T-cell (primary cell): ENCODE data around the gene RAX2. TPM values are rescaled to one million over a fixed set of nuclear protein-coding genes. Genes with fewer than 3 reads are reported as not detected.

ENCODE experiments used
- ATAC-seq, 4 experiments: fragments of 200-7000 bp in 3 of 4; fragments of 150-1000 bp in 1 of 4; cut with Tn5 transposase; replicated peaks in 1 of 4; 1 replicate in 3 of 4; 2 replicates in 1 of 4; pipeline ENCODE4 v1.10.0; 2021; ENCODE audit warnings: moderate library complexity in 3 of 4, mild to moderate bottlenecking in 2 of 4, moderate number of reproducible peaks in 1 of 4
- CTCF ChIA-PET, 2 donors: fragments of 300-600 bp; sonication (Branson Sonifier 250); formaldehyde crosslinking; loops; one replicate each; lab custom pipeline; 2022; ENCODE audit warnings: antibody characterized with exemption in 2 of 2; lab: Charles Lee
- POLR2A ChIA-PET, 2 donors: fragments of 300-600 bp; sonication (Branson Sonifier 250); formaldehyde crosslinking; loops; one replicate each; lab custom pipeline; 2022; ENCODE audit warnings: antibody characterized with exemption in 2 of 2; lab: Charles Lee
- DNase-seq, 35 experiments: peaks; one replicate each; pipeline versions ENCODE4 v3.0.0 to v3.0.0-alpha.2; 2013 to 2023
- H3K27ac ChIP-seq: one replicate; pipeline ENCODE4 v1.5.1; 2013; ENCODE audit warnings: low read length
- H3K27me3 ChIP-seq, 2 experiments: replicated peaks in 1 of 2; 1 replicate in 1 of 2; 2 replicates in 1 of 2; pipeline versions ENCODE4 v1.6.1 to v1.7.0; 2013; ENCODE audit warnings: low read length in 1 of 2, mixed read lengths in 1 of 2; ENCODE audit not compliant: control insufficient read depth in 2 of 2, insufficient read depth in 2 of 2; ENCODE audit errors: extremely low read depth in 1 of 2
- H3K36me3 ChIP-seq, 2 donors: 1 replicate in 1 of 2; 2 replicates in 1 of 2; pipeline versions ENCODE4 v1.6.1 to v1.7.0; 2013; ENCODE audit warnings: low read length in 1 of 2; ENCODE audit not compliant: control insufficient read depth in 2 of 2, insufficient read depth in 1 of 2; ENCODE audit errors: extremely low read depth in 1 of 2
- H3K4me1 ChIP-seq, 2 experiments: 1 replicate in 1 of 2; 2 replicates in 1 of 2; pipeline versions ENCODE4 v1.6.1 to v1.7.0; 2013; ENCODE audit warnings: low read length in 2 of 2, mixed read lengths in 1 of 2; ENCODE audit not compliant: insufficient read depth in 2 of 2, control insufficient read depth in 1 of 2; ENCODE audit errors: extremely low read depth in 1 of 2
- H3K4me3 ChIP-seq, 2 donors: 1 replicate in 1 of 2; 2 replicates in 1 of 2; pipeline versions ENCODE4 v1.5.1 to v1.7.0; 2013; ENCODE audit warnings: mild to moderate bottlenecking in 2 of 2, low read length in 1 of 2, moderate library complexity in 1 of 2; ENCODE audit not compliant: control insufficient read depth in 1 of 2; ENCODE audit errors: extremely low read depth in 1 of 2
- H3K9me3 ChIP-seq: 2 replicates; pipeline ENCODE4 v1.7.0; 2013
- H3K27ac Mint-ChIP-seq, 2 donors: one replicate each; pipeline ENCODE4 v1.8.0; 2020 to 2021; ENCODE audit warnings: mild to moderate bottlenecking in 2 of 2, mixed read lengths in 2 of 2
- H3K27me3 Mint-ChIP-seq, 2 donors: one replicate each; pipeline ENCODE4 v1.8.0; 2021 to 2022; ENCODE audit warnings: mixed read lengths in 2 of 2
- H3K36me3 Mint-ChIP-seq: one replicate; pipeline ENCODE4 v1.8.0; 2021; ENCODE audit warnings: mixed read lengths
- H3K4me1 Mint-ChIP-seq, 3 donors: one replicate each; pipeline ENCODE4 v1.8.0; 2020 to 2022; ENCODE audit warnings: mixed read lengths in 3 of 3, mild to moderate bottlenecking in 1 of 3
- H3K4me3 Mint-ChIP-seq, 3 donors: one replicate each; pipeline ENCODE4 v1.8.0; 2020 to 2022; ENCODE audit warnings: mild to moderate bottlenecking in 3 of 3, mixed read lengths in 3 of 3, moderate library complexity in 3 of 3
- H3K9me3 Mint-ChIP-seq, 3 donors: one replicate each; pipeline ENCODE4 v1.8.0; 2020 to 2022; ENCODE audit warnings: mixed read lengths in 3 of 3
- whole genome bisulfite sequencing: methylation state at CpG from one replicate; pipeline ENCODE4 v1.1.5; 2013; ENCODE audit warnings: missing lambda C conversion rate; ENCODE audit not compliant: insufficient coverage; 5-methylcytosine and 5-hydroxymethylcytosine counted together
- total RNA-seq, 35 experiments: library from RNA in 6 of 35; stranded (reverse) in 6 of 35; fragments of 120-200 nt in 1 of 35; gene quantifications; one replicate each; pipeline versions ENCODE4 v1.2.1 to v1.2.4 and lab custom pipeline; 2013 to 2026

The RAX2 gene
- total RNA-seq, 5 donors from 2014 or later (not counting 1 experiment from before 2014, with no cell fraction given) = not detected

DNA sequence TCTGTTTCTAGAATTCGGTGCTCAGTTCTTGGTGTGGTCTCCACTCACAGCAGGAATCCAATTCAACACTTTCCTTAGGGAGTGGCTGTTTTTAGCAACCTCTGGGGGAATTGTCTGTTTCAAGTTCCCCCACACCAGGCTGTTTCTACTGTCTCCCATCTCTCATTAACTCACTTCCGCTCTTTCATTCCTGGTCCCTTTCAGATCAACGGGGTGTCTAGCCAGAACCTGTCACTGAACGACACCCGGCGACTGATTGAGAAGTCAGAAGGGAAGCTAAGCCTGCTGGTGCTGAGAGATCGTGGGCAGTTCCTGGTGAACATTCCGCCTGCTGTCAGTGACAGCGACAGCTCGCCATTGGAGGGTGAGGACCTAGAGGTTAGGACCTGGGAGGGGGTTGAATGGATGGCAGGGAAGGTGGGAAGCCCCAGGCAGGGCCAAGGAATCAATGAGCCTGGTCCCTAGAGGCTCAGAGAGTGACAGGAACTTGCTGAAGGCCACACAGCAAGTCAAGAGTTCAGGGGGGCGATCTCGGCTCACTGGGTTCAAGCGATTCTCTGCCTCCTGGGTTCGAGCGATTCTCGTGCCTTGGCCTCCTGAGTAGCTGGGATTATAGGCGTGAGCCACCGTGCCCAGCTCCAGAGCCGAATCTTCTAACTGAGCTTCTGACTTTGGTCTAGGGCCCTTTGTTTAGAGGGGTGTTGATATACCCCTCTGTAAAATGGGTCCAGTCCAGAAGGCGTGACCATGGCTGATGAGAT, 38.3 kb downstream of the RAX2 start:
- Histone ChIP-seq H3K36me3 (peaks cover 0 to 2% of the 10 kb centered on the region in 2 donors), H3K27me3 (peaks cover 0 to 11% of the 10 kb centered on the region in 2 experiments), H3K27ac (no peak overlapping the region), H3K9me3 (no peaks in the 10 kb centered on the region), H3K4me3 (no peak overlapping the region), H3K4me1 (peaks cover 0 to 4% of the 10 kb centered on the region in 2 experiments)
- DNase-seq (no peak), ATAC-seq (no peak)
- ChIA-PET CTCF (interaction anchor here in 1 of 2 donors (0.6 kb wide), 1 partner anchor 11 kb away, joined by 5 read pairs; no protein-coding TSS in a partner anchor), POLR2A (no interaction called here)
- Mint-ChIP-seq H3K4me1 (peaks cover 6 to 15% (median 7%) of the 10 kb centered on the region in 3 donors), H3K27me3 (no peaks in the 10 kb centered on the region), H3K36me3 (peaks cover 33% of the 10 kb centered on the region), H3K27ac (peak overlapping the region; percentile 18 to 19), H3K4me3 (no peak overlapping the region), H3K9me3 (no peaks in the 10 kb centered on the region)
- WGBS = 77% methylated on average over 15 of the region's 20 CpGs

DNA sequence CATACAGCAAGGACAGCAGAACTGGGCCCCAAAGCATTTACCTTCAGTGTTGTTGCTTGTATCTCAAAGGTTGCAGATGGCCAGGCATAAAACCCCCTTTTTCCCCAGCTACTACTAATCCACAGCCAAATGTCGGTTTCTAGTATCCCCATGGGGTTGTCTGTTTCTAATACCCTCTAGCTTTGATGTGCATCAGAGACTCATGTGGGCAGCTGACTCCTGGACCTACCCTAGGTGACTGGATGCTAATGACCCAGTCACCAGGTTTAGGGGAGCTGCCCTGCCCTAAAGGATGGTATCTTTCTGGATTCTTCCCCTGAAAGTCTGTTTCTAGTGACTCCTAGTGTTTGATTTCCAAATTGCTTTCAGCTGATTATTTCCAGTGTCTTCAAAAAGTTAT, 39.9 kb downstream of the RAX2 start:
- no peaks in the 10 kb centered on the region for H3K4me1 ChIP-seq
- no CpG with 5 or more reads among the region's 1 CpG for WGBS
- Mint-ChIP-seq H3K27me3 (no peaks in the 10 kb centered on the region), H3K4me3 (no peak overlapping the region), H3K27ac (no peak overlapping the region), H3K9me3 (no peaks in the 10 kb centered on the region), H3K36me3 (peaks cover 20% of the 10 kb centered on the region), H3K4me1 (peaks cover 0 to under 1% (median 0%) of the 10 kb centered on the region in 3 donors)
- ChIA-PET CTCF (no interaction called here), POLR2A (interaction anchor here in 1 of 2 donors (0.5 kb wide), 1 partner anchor 24 kb away, joined by 3 read pairs; no protein-coding TSS in a partner anchor)
- ATAC-seq = no peak
- peaks cover 0 to 2% of the 10 kb centered on the region in 2 donors for H3K36me3 ChIP-seq
- no peak overlapping the region for H3K4me3 ChIP-seq
- no peak overlapping the region for H3K27ac ChIP-seq
- no peaks in the 10 kb centered on the region for H3K9me3 ChIP-seq
- DNase-seq = no peak
- H3K27me3 ChIP-seq = peaks cover 0 to 8% of the 10 kb centered on the region in 2 experiments

GRCh38 chr19:3730457-3730958, 41.5 kb downstream of the RAX2 start:
- Mint-ChIP-seq H3K9me3 (no peaks in the 10 kb centered on the region), H3K4me1 (no peaks in the 10 kb centered on the region), H3K4me3 (no peak overlapping the region), H3K27ac (no peak overlapping the region), H3K27me3 (no peaks in the 10 kb centered on the region), H3K36me3 (peaks cover 11% of the 10 kb centered on the region)
- Histone ChIP-seq H3K27ac (no peak overlapping the region), H3K4me3 (no peak overlapping the region), H3K36me3 (peaks cover 0 to 2% of the 10 kb centered on the region in 2 donors), H3K4me1 (no peaks in the 10 kb centered on the region), H3K27me3 (peaks cover 0 to 8% of the 10 kb centered on the region in 2 experiments), H3K9me3 (no peaks in the 10 kb centered on the region)
- POLR2A ChIA-PET = no interaction called here
- DNase-seq (no peak), ATAC-seq (no peak)
- CTCF ChIA-PET = no interaction called here
- WGBS = 96% methylated on average over 28 of the region's 32 CpGs

- Histone ChIP-seq H3K27ac (no peak overlapping the region), H3K27me3 (peaks cover 8 to 23% of the 10 kb centered on the region in 2 experiments), H3K9me3 (no peaks in the 10 kb centered on the region), H3K4me3 (no peak overlapping the region), H3K4me1 (peaks cover 7 to 24% of the 10 kb centered on the region in 2 experiments), H3K36me3 (no peaks in the 10 kb centered on the region)
- Mint-ChIP-seq H3K27ac (no peak overlapping the region), H3K36me3 (no peaks in the 10 kb centered on the region), H3K9me3 (no peaks in the 10 kb centered on the region), H3K27me3 (peaks cover 0 to 4% of the 10 kb centered on the region in 2 donors), H3K4me3 (no peak overlapping the region), H3K4me1 (peaks cover 11 to 20% (median 14%) of the 10 kb centered on the region in 3 donors)
- DNase-seq = no peak
- WGBS = 71% methylated on average over 3 of the region's 14 CpGs
- ATAC-seq = no peak
- ChIA-PET POLR2A (no interaction called here), CTCF (no interaction called here)
Measured at GRCh38 chr19:3725640-3726310, 46.3 kb downstream of the RAX2 start.

DNA sequence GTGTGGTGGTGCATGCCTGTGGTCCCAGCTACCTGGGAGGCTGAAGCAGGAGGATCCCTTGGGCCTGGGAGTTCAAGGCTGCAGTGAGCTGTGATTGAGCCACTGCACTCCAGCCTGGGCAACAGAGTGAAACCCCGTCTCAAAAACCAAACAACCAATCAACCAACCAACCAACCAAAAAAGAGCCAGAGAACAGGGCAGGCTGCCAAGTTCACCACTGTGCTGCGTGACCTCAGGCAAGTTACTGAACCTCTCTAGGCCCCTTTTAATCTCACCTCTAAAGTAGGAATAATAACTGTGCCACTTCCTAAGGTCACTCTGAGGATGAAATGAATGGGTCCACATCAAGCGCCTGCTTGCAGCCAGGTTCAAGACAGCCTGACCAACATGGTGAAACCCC, 46.9 kb downstream of the RAX2 start:
- H3K4me1 ChIP-seq = peaks cover 7 to 28% of the 10 kb centered on the region in 2 experiments
- DNase-seq (no peak), ATAC-seq (no peak)
- no peaks in the 10 kb centered on the region for H3K36me3 ChIP-seq
- H3K4me3 Mint-ChIP-seq = no peak overlapping the region
- H3K9me3 Mint-ChIP-seq = no peaks in the 10 kb centered on the region
- ChIA-PET POLR2A (interaction anchor here in 1 of 2 donors (0.6 kb wide), 2 partner anchors 9 to 373 kb away, joined by 3 to 6 read pairs; no protein-coding TSS in a partner anchor), CTCF (no interaction called here)
- peaks cover 8 to 29% of the 10 kb centered on the region in 2 experiments for H3K27me3 ChIP-seq
- H3K9me3 ChIP-seq = no peaks in the 10 kb centered on the region
- no peak overlapping the region for H3K4me3 ChIP-seq
- H3K27ac Mint-ChIP-seq = no peak overlapping the region
- peaks cover 16 to 22% (median 16%) of the 10 kb centered on the region in 3 donors for H3K4me1 Mint-ChIP-seq
- H3K27me3 Mint-ChIP-seq = peaks cover 0 to 4% of the 10 kb centered on the region in 2 donors
- H3K36me3 Mint-ChIP-seq = no peaks in the 10 kb centered on the region
- 33% methylated on average over 1 of the region's 3 CpGs for WGBS
- H3K27ac ChIP-seq = no peak overlapping the region

DNA sequence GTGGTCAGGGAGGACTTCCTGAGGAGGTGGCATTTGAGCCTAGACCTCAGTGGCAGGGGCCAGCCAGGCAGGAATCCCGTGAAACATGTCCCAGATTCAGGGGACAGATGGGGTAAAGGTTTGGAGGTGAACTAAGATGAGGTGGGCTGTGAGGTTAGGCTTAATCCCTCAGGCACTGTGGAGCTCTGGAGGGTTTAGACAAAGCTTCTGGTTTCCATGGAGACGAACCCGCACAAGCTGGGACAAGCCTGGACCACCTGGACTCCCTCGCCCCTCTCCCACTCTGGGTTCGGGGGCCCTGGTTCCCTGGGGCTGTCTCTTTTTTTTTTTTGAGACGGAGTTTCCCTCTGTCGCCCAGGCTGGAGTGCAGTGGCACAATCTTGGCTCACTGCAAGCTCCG, 48.1 kb downstream of the RAX2 start:
- H3K36me3 ChIP-seq = no peaks in the 10 kb centered on the region
- no peak overlapping the region for H3K4me3 ChIP-seq
- no peak overlapping the region for H3K4me3 Mint-ChIP-seq
- H3K9me3 Mint-ChIP-seq = no peaks in the 10 kb centered on the region
- H3K9me3 ChIP-seq = no peaks in the 10 kb centered on the region
- H3K36me3 Mint-ChIP-seq = no peaks in the 10 kb centered on the region
- no peak for ATAC-seq
- peaks cover 0 to 4% of the 10 kb centered on the region in 2 donors for H3K27me3 Mint-ChIP-seq
- H3K27me3 ChIP-seq = peaks cover 8 to 42% of the 10 kb centered on the region in 2 experiments
- peaks cover 16 to 25% (median 16%) of the 10 kb centered on the region in 3 donors for H3K4me1 Mint-ChIP-seq
- WGBS = 59% methylated on average over 3 of the region's 8 CpGs
- ChIA-PET CTCF (interaction anchor here in 1 of 2 donors (0.7 kb wide), 1 partner anchor 31 kb away, joined by 3 read pairs; no protein-coding TSS in a partner anchor), POLR2A (interaction anchor here in 1 of 2 donors (0.7 kb wide), 1 partner anchor 20 kb away, joined by 3 read pairs; no protein-coding TSS in a partner anchor)
- no peak for DNase-seq
- H3K27ac ChIP-seq = no peak overlapping the region
- H3K27ac Mint-ChIP-seq = peak overlapping the region in 1 of 2 donors; percentile 58
- peaks cover 7 to 32% of the 10 kb centered on the region in 2 experiments for H3K4me1 ChIP-seq
